K562 (cell line): Measurements from ENCODE around the gene GNAI3. TPM values are rescaled to one million over a fixed set of nuclear protein-coding genes. Genes with fewer than 3 reads are reported as not detected.

Experiments
- CTCFL ChIP-seq: IDR thresholded peaks from 2 replicates; pipeline ENCODE4 v1.6.1; 2011; ENCODE audit warnings: borderline replicate concordance, low read depth, mild to moderate bottlenecking, moderate library complexity, low read length; ENCODE audit not compliant: insufficient read depth, poor library complexity, severe bottlenecking
- EGR1 ChIP-seq: fragments of 450-650 bp; conservative IDR thresholded peaks from 2 replicates; pipeline ENCODE4 v1.6.1; 2017; ENCODE audit warnings: mild to moderate bottlenecking
- FOXA3 ChIP-seq, 2 experiments: fragments of 450-650 bp in 1 of 2; sonication (generic) in 1 of 2; formaldehyde crosslinking; IDR thresholded peaks in 1 of 2; conservative IDR thresholded peaks in 1 of 2; 2 replicates each; pipeline versions ENCODE4 v1.4.0 to v1.8.0; 2020 to 2022; ENCODE audit warnings: mild to moderate bottlenecking in 2 of 2, missing genetic modification reagents in 1 of 2
- GATA2 ChIP-seq: sonication (generic); formaldehyde crosslinking; IDR thresholded peaks from 2 replicates; pipeline ENCODE4 v1.4.0; 2020; ENCODE audit warnings: mild to moderate bottlenecking, missing genetic modification reagents
- HMGN3 ChIP-seq: IDR thresholded peaks from 2 replicates; pipeline ENCODE4 v1.6.1; 2011; ENCODE audit warnings: borderline replicate concordance, low read depth, mild to moderate bottlenecking, mixed read lengths, low read length; ENCODE audit not compliant: insufficient read length; ENCODE audit errors: extremely low read depth
- LARP7 ChIP-seq: fragments of 450-650 bp; IDR thresholded peaks from 2 replicates; pipeline ENCODE4 v1.6.1; 2016
- STAT6 ChIP-seq: sonication (generic); formaldehyde crosslinking; IDR thresholded peaks from 2 replicates; pipeline ENCODE4 v1.8.1; 2023; ENCODE audit warnings: mild to moderate bottlenecking, missing genetic modification reagents
- TOE1 ChIP-seq, 2 experiments: fragments of 450-650 bp in 1 of 2; sonication (generic) in 1 of 2; formaldehyde crosslinking in 1 of 2; IDR thresholded peaks; 2 replicates each; pipeline versions ENCODE4 v1.7.1 to v1.8.0; 2016 to 2022; ENCODE audit warnings: borderline replicate concordance in 2 of 2, mild to moderate bottlenecking in 2 of 2, antibody characterized with exemption in 1 of 2, inconsistent platforms in 1 of 2, low read depth in 1 of 2, missing genetic modification reagents in 1 of 2, moderate library complexity in 1 of 2
- ZBTB17 ChIP-seq: fragments of 450-650 bp; formaldehyde crosslinking; IDR thresholded peaks from 2 replicates; pipeline ENCODE4 v1.4.0; 2020; ENCODE audit warnings: mild to moderate bottlenecking
- polyA plus RNA-seq, 8 experiments: library from polyadenylated mRNA; depleted of rRNA in 4 of 8; stranded (reverse) in 5 of 8; unstranded in 3 of 8; fragments of >200 nt; fragmentation: Nextera tagmentation in 2 of 8; fragmentation: Illumina TruSeq in 1 of 8; extraction: Ambion mirVana in 2 of 8; extraction: Trizol in 1 of 8; gene quantifications; 2 replicates each; pipeline versions ENCODE4 v1.2.1 to v1.2.3, GENCODE V29; 2011 to 2014; ENCODE audit warnings: inconsistent platforms in 1 of 8, missing spikeins in 1 of 8
- total RNA-seq, 7 experiments: library from RNA; depleted of rRNA in 6 of 7; stranded (reverse); fragments of >200 nt in 6 of 7; fragmentation: Illumina TruSeq in 2 of 7; extraction: Trizol in 2 of 7; gene quantifications; 2 replicates each; pipeline versions ENCODE4 v1.2.1 to v1.2.3, GENCODE V29; 2011 to 2021; ENCODE audit warnings: low replicate concordance in 1 of 7

Gene GNAI3
- total and polyA plus RNA-seq, 9 of the 15 experiments (the other 6 are each of a cell fraction or from before 2014, with no cell fraction given) = 6.3 to 13.2 (median 8.9) TPM

GRCh38 chr1:109501644-109502363 lies 46.6 kb upstream of the GNAI3 start (continued):
- TF ChIP-seq EGR1 = peak; percentile 27; the same call in 1 of the 2 replicates
- TF ChIP-seq LARP7 = no peak
- no peak for TF ChIP-seq HMGN3
- 0 out of 4 replicates have a peak, but pooled peaks of 1 of the 2 experiments have one; percentile 32 for TF ChIP-seq FOXA3 (CRISPR knock-in tag; conservative IDR thresholded peaks at IDR 0.05 in 1 of 2, IDR thresholded peaks at IDR 0.05 in 1 of 2)
- TF ChIP-seq GATA2 (CRISPR knock-in tag) = 0 out of 2 replicates have a peak, but pooled peaks have one; percentile 8
- no peak for TF ChIP-seq ZBTB17 (CRISPR knock-in tag)
- no peak for TF ChIP-seq TOE1 (IDR thresholded peaks at IDR 0.05; ENCODE audit: borderline replicate concordance)
- no peak for TF ChIP-seq TOE1 (CRISPR knock-in tag; IDR thresholded peaks at IDR 0.05; ENCODE audit: borderline replicate concordance, low read depth)
- TF ChIP-seq STAT6 = no peak
- no peak for TF ChIP-seq CTCFL
